ENCODE measurements around the gene HLA-DQB2.

DNA sequence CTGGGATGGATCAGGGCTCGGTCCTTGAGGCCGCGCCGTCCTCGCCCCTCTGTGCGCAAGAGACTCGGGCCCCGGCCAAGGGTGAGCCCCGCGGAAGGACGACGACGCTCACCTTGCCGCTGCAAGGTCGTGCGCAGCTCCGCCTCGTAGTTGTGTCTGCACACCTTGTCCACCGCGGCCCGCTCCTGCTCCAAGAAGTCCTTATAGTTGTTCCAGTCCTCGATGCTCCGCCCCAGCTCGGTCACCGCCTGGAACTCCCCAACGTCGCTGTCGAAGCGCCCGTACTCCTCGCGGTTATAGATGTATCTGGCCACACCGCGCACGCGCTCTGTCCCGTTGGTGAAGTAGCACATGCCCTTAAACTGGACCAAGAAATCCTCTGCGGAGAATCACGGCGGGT is 1.8 kb downstream of the HLA-DQB2 start:
- TF ChIP-seq, protein P1, sequence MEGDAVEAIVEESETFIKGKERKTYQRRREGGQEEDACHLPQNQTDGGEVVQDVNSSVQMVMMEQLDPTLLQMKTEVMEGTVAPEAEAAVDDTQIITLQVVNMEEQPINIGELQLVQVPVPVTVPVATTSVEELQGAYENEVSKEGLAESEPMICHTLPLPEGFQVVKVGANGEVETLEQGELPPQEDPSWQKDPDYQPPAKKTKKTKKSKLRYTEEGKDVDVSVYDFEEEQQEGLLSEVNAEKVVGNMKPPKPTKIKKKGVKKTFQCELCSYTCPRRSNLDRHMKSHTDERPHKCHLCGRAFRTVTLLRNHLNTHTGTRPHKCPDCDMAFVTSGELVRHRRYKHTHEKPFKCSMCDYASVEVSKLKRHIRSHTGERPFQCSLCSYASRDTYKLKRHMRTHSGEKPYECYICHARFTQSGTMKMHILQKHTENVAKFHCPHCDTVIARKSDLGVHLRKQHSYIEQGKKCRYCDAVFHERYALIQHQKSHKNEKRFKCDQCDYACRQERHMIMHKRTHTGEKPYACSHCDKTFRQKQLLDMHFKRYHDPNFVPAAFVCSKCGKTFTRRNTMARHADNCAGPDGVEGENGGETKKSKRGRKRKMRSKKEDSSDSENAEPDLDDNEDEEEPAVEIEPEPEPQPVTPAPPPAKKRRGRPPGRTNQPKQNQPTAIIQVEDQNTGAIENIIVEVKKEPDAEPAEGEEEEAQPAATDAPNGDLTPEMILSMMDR (IDR thresholded peaks at IDR 0.05), result no peak
- TF ChIP-seq POLR2A (IDR thresholded peaks at IDR 0.05), result no peak
